Omental fat pad (tissue), 4 donors: ENCODE results near the gene TH. TPM values are rescaled to one million over a fixed set of nuclear protein-coding genes. Genes with fewer than 3 reads are reported as not detected.

ENCODE experiments used
- ATAC-seq: fragments of 150-250 bp; one replicate; pipeline ENCODE4 v1.9.1; 2016; ENCODE audit warnings: mild to moderate bottlenecking, moderate library complexity; ENCODE audit not compliant: low FRiP score
- DNase-seq: peaks from one replicate; pipeline ENCODE4 v3.0.0-alpha.2; 2019; ENCODE audit warnings: low spot score
- total RNA-seq, 4 donors: library from RNA; depleted of rRNA; stranded (reverse); fragments of >200 nt; gene quantifications; one replicate each; pipeline ENCODE4 v1.1.0, GENCODE V29; 2016
- TF ChIP-seq, protein P1 (sequence below), 3 donors: fragments of 450-650 bp; IDR thresholded peaks; one replicate each; pipeline ENCODE4 v1.5.1; 2016 to 2017; ENCODE audit warnings: antibody characterized with exemption in 3 of 3, mild to moderate bottlenecking in 3 of 3, moderate library complexity in 2 of 3

Gene TH
- total RNA-seq, 4 donors from 2014 or later = not detected

DNA sequence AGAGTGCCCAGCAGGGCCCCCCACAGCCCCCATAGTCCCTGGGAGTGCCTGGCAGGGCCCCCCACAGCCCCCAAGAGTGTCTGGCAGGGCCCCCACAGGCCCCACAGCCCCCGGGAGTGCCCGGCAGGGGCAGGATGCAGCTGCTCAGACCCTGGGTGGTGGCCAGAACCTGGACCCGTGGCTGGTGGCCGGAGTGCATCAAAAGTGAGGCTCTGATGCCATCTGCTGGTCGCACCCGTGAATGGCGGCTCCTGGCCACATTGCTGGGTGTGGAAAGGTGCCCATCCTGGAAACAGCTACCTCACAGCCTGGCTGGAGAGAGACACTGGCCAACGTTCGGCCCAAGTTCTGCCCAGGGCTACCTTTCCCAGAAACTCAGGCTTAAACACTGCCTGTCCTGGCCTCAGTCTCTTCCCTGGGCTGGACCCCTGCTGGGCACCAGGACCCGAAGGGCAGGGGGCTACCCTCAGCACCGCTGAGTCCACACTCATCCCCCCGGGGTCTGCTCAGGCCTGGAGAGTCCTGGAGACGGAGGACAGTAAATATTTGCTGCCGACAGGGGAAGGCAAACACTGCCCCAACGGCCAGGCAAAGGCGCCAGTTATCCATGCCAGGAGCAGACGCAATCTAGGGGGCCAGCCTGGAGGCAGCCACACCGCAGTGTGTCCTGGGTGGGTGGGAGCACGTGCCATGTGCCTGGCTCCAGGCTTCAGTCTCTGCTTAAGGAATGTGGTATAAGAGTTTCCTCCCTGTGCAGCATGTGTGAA is 15.0 kb downstream of the TH start:
- TF ChIP-seq, protein P1, sequence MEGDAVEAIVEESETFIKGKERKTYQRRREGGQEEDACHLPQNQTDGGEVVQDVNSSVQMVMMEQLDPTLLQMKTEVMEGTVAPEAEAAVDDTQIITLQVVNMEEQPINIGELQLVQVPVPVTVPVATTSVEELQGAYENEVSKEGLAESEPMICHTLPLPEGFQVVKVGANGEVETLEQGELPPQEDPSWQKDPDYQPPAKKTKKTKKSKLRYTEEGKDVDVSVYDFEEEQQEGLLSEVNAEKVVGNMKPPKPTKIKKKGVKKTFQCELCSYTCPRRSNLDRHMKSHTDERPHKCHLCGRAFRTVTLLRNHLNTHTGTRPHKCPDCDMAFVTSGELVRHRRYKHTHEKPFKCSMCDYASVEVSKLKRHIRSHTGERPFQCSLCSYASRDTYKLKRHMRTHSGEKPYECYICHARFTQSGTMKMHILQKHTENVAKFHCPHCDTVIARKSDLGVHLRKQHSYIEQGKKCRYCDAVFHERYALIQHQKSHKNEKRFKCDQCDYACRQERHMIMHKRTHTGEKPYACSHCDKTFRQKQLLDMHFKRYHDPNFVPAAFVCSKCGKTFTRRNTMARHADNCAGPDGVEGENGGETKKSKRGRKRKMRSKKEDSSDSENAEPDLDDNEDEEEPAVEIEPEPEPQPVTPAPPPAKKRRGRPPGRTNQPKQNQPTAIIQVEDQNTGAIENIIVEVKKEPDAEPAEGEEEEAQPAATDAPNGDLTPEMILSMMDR (IDR thresholded peaks at IDR 0.05) = no peak
- ATAC-seq (no peak), DNase-seq (peak; percentile 63)

DNA sequence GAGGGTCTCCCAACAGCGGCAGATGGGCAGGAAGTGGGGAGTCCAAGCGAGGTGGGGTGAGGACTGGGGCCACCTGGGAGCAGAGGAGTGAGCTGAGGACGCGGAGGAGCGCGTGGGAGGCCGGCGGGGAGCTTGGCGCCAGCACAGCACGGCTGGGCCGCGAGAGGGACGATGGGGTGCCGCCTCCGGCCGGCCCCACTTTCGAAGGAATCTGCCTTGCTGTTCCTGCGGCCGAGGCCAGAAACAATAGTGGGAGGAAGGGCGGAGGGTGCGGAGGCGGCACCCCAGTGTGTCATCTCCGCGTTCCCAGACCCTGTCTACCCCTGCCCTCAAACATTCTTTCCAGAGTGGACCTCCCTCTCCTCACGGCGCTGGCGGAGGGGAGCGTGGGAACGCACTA is 16.1 kb downstream of the TH start:
- no peak for ATAC-seq
- TF ChIP-seq, protein P1 (IDR thresholded peaks at IDR 0.05) = no peak
- no peak for DNase-seq

DNA sequence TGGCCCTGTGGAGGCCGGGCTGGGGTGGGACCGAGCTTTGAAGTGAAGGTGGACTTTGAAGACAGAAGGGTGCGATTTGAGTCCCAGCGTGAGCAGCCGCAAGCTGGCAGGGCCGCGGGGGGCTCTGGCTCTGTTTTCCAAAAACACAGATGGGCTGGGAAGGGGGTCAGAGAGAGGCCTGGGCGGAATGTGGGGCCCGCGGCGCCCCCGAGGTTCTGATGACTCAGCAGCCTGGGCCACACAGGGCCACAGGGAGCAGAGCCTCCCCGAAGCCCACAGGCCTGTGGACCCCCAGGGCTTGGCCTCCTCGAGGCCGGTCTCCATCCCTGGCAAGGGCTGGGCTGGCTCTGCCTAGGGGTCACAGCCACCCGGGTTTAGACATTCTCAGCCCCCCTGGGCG is 16.7 kb downstream of the TH start:
- DNase-seq (no peak), ATAC-seq (no peak)
- TF ChIP-seq, protein P1 (IDR thresholded peaks at IDR 0.05) = no peak

DNA sequence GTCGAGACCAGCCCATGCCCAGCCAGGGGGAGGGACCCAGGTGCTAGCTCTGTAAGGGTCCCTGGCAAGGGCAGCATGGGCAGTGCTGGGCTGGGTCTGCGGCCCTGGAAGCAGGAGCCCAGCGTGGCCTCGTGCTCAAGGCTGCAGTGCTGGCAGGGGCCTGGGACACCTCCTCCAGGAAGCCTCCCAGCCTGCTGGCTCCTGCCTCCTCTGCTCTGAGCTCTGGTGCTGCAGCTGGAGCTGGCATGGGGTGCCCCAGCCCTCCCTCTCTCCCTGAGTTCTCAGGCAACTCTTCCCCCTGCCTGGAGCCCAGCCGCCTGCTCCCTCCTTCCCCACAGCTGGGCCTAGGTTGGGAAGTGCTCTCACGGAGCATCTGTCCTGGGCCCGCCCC is 17.4 kb downstream of the TH start:
- TF ChIP-seq, protein P1 (IDR thresholded peaks at IDR 0.05) = no peak
- ATAC-seq = no peak

DNA sequence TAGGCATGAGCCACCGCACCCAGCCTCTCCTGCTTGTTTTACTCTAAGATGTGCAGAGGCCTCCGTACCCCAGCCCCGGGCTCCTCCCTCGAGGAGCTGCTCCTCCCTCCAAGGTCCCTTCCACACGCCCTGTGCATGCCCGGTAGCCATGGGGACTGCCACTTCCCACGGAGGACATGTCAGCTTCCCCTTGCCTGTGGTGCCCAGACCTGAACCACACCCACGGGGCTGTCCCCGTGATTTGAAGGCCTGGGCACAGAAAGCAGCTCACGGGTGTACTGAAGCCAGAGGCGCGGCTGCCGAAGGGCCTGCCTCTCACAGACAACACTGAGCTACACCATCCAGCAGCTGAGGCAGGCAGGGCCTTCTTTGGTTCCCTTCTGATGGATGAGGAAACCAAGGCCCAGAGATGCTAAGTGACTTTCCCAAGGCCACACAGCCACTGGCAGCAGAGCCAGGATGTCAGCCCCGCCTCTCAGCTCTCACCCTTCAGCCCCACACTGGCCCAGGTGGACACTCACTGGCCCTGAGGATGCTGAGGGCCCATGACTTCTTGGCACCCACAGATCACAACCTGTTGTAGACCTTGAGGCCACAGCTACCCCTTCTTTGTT is 17.9 kb downstream of the TH start:
- no peak for DNase-seq
- TF ChIP-seq, protein P1 (IDR thresholded peaks at IDR 0.05) = no peak
- no peak for ATAC-seq

More for the DNA sequence above, 17.4 kb downstream of the TH start:
- no peak for DNase-seq

DNA sequence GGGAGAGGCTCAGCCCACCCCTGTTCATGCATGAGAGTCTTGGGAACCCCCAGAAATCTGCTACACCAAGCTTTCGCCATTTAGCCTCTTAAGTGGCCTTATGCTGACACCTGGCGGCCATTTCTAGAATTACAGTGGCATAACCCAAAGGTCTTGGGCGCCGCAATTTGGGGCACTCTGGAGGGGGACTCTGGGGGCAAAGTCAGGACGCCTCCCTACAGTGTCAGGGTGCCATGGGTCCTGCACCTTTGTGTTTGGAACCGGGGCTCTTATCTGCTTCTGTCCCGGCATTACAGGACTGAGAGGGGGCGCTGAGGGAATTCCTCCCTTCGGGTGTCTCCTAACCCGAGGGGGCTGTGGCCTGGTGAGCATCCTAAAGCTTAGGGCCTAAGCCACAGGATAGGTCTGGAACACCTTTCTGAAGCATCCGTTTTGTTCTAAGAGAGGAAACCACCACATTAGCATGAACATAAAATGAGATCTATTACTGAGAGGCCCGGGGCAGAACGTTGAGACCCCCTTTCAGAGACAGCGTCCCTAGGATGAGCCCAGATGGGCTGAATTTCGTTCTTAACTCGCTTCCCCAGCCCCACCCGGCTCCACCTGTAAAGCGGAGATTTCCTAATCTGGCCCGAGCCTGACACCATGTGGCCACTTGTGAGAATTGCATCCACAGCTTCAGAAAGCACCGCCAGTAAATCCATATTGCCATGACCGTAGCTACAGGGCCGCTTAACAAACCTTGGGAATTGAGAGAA is 19.9 kb downstream of the TH start:
- DNase-seq (peak; percentile 77), ATAC-seq (peak; percentile 48)
- TF ChIP-seq, protein P1 (IDR thresholded peaks at IDR 0.05) = peak in 2 of 3 donors; percentile 59 to 92
